D721Med (cell line): ENCODE results near the gene RYR3.

Experiments
- DNase-seq: peaks from one replicate; pipeline ENCODE4 v3.0.0; 2011; ENCODE audit warnings: low spot score; ENCODE audit not compliant: insufficient read length
- FAIRE-seq: peaks from 2 replicates; lab custom pipeline; 2011; peaks lifted over from hg19 to GRCh38; lab: Jason Lieb, UNC
- TF ChIP-seq, protein P1 (sequence below): IDR thresholded peaks from 2 replicates; pipeline ENCODE4 v1.5.1; 2012; ENCODE audit warnings: mild to moderate bottlenecking, control low read depth; ENCODE audit not compliant: insufficient read depth; ENCODE audit errors: missing control alignments

The RYR3 gene

DNA sequence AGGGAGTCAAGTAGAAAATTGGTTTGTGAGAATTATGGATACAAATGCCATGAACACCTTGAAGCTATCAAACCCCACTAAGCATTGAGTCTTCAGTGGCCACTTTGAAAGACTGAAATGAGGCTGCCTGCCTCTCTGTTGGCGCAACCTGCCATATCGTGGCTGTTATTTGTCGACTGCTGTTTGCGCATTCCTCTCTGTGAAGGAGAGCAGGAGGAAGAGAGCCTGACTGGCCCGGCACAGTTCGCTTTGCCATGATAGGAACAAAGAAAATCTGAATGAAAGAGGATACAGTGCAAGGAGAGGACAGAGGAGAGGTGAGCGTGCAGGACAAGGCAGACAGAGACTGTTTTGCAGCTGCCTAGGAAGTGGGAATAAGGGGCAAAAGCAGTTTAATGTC lies 289.4 kb downstream of the RYR3 start:
- DNase-seq: no peak
- FAIRE-seq: no peak
- TF ChIP-seq, protein P1, sequence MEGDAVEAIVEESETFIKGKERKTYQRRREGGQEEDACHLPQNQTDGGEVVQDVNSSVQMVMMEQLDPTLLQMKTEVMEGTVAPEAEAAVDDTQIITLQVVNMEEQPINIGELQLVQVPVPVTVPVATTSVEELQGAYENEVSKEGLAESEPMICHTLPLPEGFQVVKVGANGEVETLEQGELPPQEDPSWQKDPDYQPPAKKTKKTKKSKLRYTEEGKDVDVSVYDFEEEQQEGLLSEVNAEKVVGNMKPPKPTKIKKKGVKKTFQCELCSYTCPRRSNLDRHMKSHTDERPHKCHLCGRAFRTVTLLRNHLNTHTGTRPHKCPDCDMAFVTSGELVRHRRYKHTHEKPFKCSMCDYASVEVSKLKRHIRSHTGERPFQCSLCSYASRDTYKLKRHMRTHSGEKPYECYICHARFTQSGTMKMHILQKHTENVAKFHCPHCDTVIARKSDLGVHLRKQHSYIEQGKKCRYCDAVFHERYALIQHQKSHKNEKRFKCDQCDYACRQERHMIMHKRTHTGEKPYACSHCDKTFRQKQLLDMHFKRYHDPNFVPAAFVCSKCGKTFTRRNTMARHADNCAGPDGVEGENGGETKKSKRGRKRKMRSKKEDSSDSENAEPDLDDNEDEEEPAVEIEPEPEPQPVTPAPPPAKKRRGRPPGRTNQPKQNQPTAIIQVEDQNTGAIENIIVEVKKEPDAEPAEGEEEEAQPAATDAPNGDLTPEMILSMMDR: no peak

DNA sequence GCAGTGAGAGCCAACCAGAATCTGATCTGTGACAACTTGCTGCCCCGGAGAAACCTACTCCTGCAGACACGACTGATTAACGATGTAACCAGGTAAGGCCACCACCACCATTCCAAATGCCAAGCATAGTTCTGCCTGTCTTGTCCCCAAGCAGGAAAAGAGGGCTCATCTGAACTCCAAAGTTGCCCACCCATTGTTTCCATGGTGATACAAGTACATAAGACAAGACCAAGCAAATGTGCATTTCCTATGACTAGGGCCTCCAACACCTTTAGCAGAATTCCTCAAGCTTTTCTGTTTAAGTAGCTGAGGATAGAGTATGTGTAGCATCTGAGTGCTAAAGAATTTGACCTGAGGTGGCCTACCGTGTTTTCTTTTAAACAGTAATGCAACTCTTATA lies 290.7 kb downstream of the RYR3 start:
- DNase-seq: no peak
- FAIRE-seq: no peak
- TF ChIP-seq, protein P1: no peak

DNA sequence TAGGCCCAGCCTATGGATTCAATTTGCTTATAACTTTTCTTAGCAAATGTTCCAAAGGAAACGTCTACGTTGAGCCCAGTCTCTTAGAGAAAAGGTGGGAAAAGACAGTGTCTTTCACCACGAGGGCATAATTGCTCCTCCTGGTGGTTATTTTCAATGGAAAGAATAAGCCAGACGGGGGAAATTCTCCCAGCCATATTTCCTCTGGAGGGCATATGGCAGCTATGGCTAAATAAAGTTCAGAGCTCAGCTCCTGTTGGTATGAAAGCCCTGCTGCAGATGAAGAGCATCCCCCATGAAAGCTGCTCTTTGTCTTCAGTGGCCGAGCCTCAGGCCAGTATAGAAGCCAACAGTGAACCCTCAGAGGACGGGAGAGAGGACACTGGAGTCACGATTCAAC lies 297.9 kb downstream of the RYR3 start:
- TF ChIP-seq, protein P1: peak; percentile 13
- no peak for DNase-seq
- no peak for FAIRE-seq

DNA sequence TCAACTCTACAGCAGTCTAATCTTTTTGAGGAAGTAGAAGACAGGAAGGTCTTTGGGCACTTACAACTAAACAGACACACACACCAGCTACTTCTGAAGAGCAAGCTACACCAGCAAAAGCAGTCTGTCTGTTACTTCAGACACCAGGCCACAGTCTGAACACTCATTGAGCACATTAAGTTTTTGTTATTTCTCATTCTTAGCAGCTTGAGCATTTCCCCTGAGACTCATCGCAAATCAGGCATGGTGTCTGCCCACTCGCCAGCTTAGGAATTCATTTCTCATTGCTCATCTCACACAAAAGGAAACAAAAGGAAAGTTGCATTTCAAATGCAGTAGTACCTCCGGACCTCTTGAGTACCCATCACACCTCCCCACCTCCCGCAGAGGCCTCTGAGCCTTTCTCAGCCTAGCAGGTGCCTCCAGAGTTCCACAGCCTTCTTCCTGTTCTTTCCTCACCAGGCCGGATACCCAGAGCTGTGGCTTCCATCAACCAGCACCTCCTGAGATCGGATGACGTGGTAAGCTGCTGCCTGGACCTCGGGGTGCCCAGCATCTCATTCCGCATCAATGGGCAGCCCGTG lies 302.0 kb downstream of the RYR3 start:
- FAIRE-seq: no peak
- TF ChIP-seq, protein P1: no peak
- no peak for DNase-seq

DNA sequence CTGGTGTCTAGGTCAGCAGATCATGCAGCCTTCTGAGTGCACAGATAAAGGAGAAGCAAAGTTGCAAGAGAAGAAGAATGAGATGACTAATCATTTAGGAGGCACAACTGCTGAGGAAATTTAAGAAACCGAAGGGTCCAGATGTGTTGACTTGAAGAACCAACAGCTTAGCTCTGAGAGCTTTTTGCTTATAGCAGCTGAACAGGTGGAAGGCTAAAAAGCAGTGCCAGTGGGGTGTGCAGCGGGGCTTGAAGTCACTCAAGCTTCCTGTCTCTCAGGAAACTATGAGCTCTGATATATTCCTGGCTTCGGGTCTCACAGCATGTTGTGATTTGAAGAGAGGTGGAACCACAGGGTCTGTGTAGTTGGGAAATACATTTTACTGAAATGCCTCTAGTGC lies 305.7 kb downstream of the RYR3 start:
- DNase-seq (no peak), FAIRE-seq (no peak)
- TF ChIP-seq, protein P1: no peak

DNA sequence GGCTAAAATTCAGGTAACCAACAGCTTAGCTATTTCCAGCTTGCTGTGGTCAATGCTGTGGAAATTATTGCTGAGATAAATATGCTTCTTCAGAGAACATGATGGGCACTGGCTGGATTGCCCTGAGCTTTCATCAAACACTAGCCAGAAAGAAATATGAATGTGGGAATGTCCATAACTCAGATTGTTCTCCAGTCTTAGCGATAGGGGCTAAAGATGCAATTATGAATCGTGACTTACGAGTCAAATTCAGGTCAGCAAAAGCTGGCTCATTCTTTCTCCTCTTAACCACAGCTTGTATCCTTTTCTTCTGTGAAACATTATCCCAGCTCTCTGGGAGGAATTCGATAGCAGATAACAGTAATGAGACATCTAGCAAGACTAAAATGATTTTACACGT lies 307.6 kb downstream of the RYR3 start:
- DNase-seq (no peak), FAIRE-seq (no peak)
- TF ChIP-seq, protein P1: no peak

DNA sequence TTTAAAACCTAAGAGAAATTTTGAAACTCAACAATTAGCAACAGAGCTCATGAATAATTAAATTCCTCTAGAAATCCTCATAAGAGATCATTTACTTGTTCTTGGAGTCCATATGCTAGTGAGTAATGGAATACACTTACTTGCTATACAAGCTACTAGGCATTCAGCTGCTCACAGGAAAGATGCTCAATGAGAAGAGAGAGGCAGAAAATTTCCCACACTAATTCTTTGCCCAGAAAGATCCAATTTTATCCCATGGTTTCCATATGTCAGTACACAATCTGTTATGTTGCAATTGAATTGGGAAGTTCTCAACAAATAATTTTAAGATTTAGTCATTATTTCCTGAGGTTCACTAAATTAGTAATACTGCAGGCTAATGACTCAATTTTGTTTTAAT lies 310.4 kb downstream of the RYR3 start:
- DNase-seq (no peak), FAIRE-seq (no peak)
- TF ChIP-seq, protein P1: no peak
